ENCODE data around the gene USP31.

GRCh38 chr16:23014592-23014991, 134.7 kb downstream of the USP31 start:
- TF ChIP-seq CTCF (IDR thresholded peaks at IDR 0.05; ENCODE audit: borderline replicate concordance, extremely low read depth, low read length, poor library complexity, severe bottlenecking), result no peak
- TF ChIP-seq EZH2 (IDR thresholded peaks at IDR 0.05; ENCODE audit: borderline replicate concordance, low read depth, low read length, severe bottlenecking), result no peak
